Esophagus muscularis mucosa (tissue), 4 donors: Measurements from ENCODE around the gene SHISA4. TPM values are rescaled to one million over a fixed set of nuclear protein-coding genes. Genes with fewer than 3 reads are reported as not detected.

Experiments
- DNase-seq: peaks from one replicate; pipeline ENCODE4 v3.0.0-alpha.2; 2017; ENCODE audit errors: extremely low spot score
- H3K27ac ChIP-seq, 4 donors: fragments of 200-600 bp; sonication (generic); replicated peaks in 1 of 4; 1 replicate in 3 of 4; 2 replicates in 1 of 4; pipeline ENCODE4 v1.5.1; 2016 to 2019; ENCODE audit warnings: mild to moderate bottlenecking in 1 of 4
- H3K27me3 ChIP-seq, 4 donors: fragments of 200-600 bp; sonication (generic); one replicate each; pipeline versions ENCODE4 v1.5.1 to v1.6.0; 2016 to 2019
- H3K36me3 ChIP-seq, 4 donors: fragments of 200-600 bp; sonication (generic); one replicate each; pipeline ENCODE4 v1.5.1; 2016 to 2019
- H3K4me1 ChIP-seq, 4 donors: fragments of 200-600 bp; sonication (generic); one replicate each; pipeline ENCODE4 v1.5.1; 2016 to 2019
- H3K4me3 ChIP-seq, 4 donors: fragments of 200-600 bp; sonication (generic); 1 replicate in 2 of 4; 2 replicates in 2 of 4; pipeline ENCODE4 v1.5.1; 2016 to 2019; ENCODE audit warnings: mild to moderate bottlenecking in 4 of 4, moderate library complexity in 1 of 4
- H3K9me3 ChIP-seq, 4 donors: fragments of 200-600 bp; sonication (generic); 1 replicate in 3 of 4; 2 replicates in 1 of 4; pipeline ENCODE4 v1.5.1; 2016 to 2019
- EP300 ChIP-seq: sonication (generic); formaldehyde crosslinking; IDR thresholded peaks from one replicate; pipeline ENCODE4 v1.6.1; 2017; ENCODE audit warnings: antibody characterized with exemption
- POLR2A ChIP-seq: fragments of 450-650 bp; IDR thresholded peaks from one replicate; pipeline ENCODE4 v1.6.1; 2017; ENCODE audit warnings: antibody characterized with exemption, moderate library complexity, mild to moderate bottlenecking, low read depth
- POLR2AphosphoS5 ChIP-seq, 2 donors: sonication (generic); formaldehyde crosslinking; IDR thresholded peaks; one replicate each; pipeline ENCODE4 v1.6.1; 2017; ENCODE audit warnings: antibody characterized with exemption in 2 of 2
- WGBS: methylation state at CpG from one replicate; pipeline ENCODE4 v1.1.5; 2018; 5-methylcytosine and 5-hydroxymethylcytosine counted together
- intact Hi-C: fragments of 100-400 bp; cut with DNase I; formaldehyde crosslinking; loops from one replicate; pipeline ENCODE4 v1.15.1; 2023
- total RNA-seq, 4 donors: library from RNA; depleted of rRNA; stranded (reverse); fragments of >200 nt; gene quantifications; one replicate each; pipeline versions ENCODE4 v1.1.0 to v1.2.1, GENCODE V29; 2016
- TF ChIP-seq, protein P1 (sequence below), 3 experiments: fragments of 200-600 bp in 2 of 3; fragments of 450-650 bp in 1 of 3; sonication (generic) in 2 of 3; IDR thresholded peaks; one replicate each; pipeline ENCODE4 v1.5.1; 2017 to 2019; ENCODE audit warnings: antibody characterized with exemption in 3 of 3, mild to moderate bottlenecking in 2 of 3, moderate library complexity in 1 of 3

Gene SHISA4
- total RNA-seq, 4 donors from 2014 or later = 20.3 to 31.0 (median 28.5) TPM

DNA sequence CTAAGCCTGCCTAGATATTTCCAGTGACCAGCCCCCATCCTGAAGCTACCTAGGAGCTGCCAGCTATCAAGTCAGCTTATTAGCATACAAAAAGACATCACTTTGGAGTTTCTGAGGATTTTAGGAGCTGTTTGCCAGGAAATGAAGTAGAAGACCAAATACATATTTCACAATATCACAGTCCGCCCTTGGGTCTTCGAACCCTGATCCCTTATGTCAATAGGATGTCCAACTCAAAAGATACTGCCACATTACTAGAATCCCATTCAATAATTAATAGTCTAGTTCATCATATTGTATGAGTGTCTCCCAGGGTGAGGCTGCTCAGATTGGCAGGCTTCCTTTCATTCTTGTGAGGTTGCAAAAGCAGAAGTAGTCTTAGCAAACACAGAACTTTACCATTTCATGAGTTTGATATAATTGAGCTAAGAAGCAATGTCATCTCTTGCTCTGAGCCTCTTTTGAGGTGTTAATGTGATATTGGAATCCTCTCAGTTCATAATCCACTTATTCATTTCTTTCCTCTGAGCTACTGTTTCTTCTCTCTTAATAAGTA is 46.1 kb upstream of the SHISA4 start:
- H3K27ac ChIP-seq = no peak overlapping the region
- peaks cover 0 to 3% (median under 1%) of the 10 kb centered on the region in 4 donors for H3K36me3 ChIP-seq
- TF ChIP-seq POLR2AphosphoS5 (IDR thresholded peaks at IDR 0.05) (no peak), EP300 (no peak), POLR2A (no peak)
- TF ChIP-seq, protein P1, sequence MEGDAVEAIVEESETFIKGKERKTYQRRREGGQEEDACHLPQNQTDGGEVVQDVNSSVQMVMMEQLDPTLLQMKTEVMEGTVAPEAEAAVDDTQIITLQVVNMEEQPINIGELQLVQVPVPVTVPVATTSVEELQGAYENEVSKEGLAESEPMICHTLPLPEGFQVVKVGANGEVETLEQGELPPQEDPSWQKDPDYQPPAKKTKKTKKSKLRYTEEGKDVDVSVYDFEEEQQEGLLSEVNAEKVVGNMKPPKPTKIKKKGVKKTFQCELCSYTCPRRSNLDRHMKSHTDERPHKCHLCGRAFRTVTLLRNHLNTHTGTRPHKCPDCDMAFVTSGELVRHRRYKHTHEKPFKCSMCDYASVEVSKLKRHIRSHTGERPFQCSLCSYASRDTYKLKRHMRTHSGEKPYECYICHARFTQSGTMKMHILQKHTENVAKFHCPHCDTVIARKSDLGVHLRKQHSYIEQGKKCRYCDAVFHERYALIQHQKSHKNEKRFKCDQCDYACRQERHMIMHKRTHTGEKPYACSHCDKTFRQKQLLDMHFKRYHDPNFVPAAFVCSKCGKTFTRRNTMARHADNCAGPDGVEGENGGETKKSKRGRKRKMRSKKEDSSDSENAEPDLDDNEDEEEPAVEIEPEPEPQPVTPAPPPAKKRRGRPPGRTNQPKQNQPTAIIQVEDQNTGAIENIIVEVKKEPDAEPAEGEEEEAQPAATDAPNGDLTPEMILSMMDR (IDR thresholded peaks at IDR 0.05) = no peak
- 86% methylated on average over 2 of the region's 2 CpGs for WGBS
- no peaks in the 10 kb centered on the region for H3K9me3 ChIP-seq
- H3K4me3 ChIP-seq = no peak overlapping the region
- DNase-seq = no peak
- no peaks in the 10 kb centered on the region for H3K27me3 ChIP-seq
- intact Hi-C loops = no loop called here
- peaks cover 0 to 6% (median 3%) of the 10 kb centered on the region in 4 donors for H3K4me1 ChIP-seq

DNA sequence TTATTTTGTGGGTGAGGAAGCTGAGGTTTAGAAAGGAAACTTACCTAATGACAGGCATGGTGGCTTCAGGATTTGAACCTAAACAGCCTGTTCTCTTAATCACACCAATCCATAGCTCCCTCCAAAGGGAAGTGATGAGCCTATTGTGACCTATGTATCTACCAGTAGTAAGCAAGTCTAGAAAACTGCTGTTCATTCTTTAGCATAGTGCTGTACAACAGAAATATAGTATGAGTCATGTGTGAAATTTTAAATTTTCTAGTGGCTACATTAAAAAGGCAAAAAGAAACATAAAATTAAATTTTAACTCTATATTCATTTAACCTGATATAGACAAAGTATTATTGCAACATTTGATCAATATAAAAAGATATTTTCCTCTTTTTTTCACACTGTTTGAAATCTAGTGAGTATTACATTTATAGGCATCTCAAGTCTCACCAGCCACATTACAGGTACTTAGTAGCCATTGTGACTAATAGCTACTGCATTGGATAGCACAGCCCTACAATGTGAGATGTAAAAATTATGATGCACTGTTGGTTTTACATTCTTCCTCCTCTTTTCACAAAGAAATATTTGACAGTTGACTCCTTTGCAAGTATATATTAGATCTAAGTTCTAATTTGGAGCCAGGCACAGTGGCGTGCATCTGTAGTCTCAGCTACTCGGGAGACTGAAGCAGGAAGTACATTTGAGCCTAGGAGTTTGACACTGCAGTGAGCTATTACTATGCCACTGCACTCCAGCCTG is 43.2 kb upstream of the SHISA4 start:
- no peak for TF ChIP-seq EP300
- TF ChIP-seq POLR2A = no peak
- no peak for TF ChIP-seq POLR2AphosphoS5 (IDR thresholded peaks at IDR 0.05)
- TF ChIP-seq, protein P1 (IDR thresholded peaks at IDR 0.05) = no peak
- H3K27me3 ChIP-seq = no peaks in the 10 kb centered on the region
- no peak overlapping the region for H3K27ac ChIP-seq
- WGBS = 64% methylated on average over 2 of the region's 2 CpGs
- no peak overlapping the region for H3K4me3 ChIP-seq
- intact Hi-C loops = no loop called here
- peaks cover 14 to 22% (median 18%) of the 10 kb centered on the region in 4 donors for H3K4me1 ChIP-seq
- H3K36me3 ChIP-seq = peaks cover 0 to 16% (median 8%) of the 10 kb centered on the region in 4 donors
- H3K9me3 ChIP-seq = no peaks in the 10 kb centered on the region
- DNase-seq = no peak

GRCh38 chr1:201847150-201847549 is 41.5 kb upstream of the SHISA4 start:
- intact Hi-C loops = no loop called here
- no peak for DNase-seq
- peaks cover 0 to 29% (median 18%) of the 10 kb centered on the region in 4 donors for H3K36me3 ChIP-seq
- H3K27me3 ChIP-seq = no peaks in the 10 kb centered on the region
- no peak overlapping the region for H3K4me3 ChIP-seq
- TF ChIP-seq POLR2AphosphoS5 (IDR thresholded peaks at IDR 0.05) (no peak), POLR2A (no peak), EP300 (no peak)
- TF ChIP-seq, protein P1 (IDR thresholded peaks at IDR 0.05) = no peak
- peaks cover 20 to 27% (median 24%) of the 10 kb centered on the region in 4 donors for H3K4me1 ChIP-seq
- H3K9me3 ChIP-seq = no peaks in the 10 kb centered on the region
- 50% methylated on average over 1 of the region's 1 CpG for WGBS
- no peak overlapping the region for H3K27ac ChIP-seq

GRCh38 chr1:201848230-201848629 is 40.5 kb upstream of the SHISA4 start:
- intact Hi-C loops = no loop called here
- TF ChIP-seq EP300 (no peak), POLR2A (no peak), POLR2AphosphoS5 (IDR thresholded peaks at IDR 0.05) (no peak)
- TF ChIP-seq, protein P1 (IDR thresholded peaks at IDR 0.05) = no peak
- H3K27ac ChIP-seq = no peak overlapping the region
- WGBS = 96% methylated on average over 6 of the region's 6 CpGs
- no peak overlapping the region for H3K4me3 ChIP-seq
- H3K9me3 ChIP-seq = no peaks in the 10 kb centered on the region
- no peaks in the 10 kb centered on the region for H3K27me3 ChIP-seq
- no peak for DNase-seq
- H3K4me1 ChIP-seq = peaks cover 20 to 27% (median 24%) of the 10 kb centered on the region in 4 donors
- peaks cover 10 to 40% (median 29%) of the 10 kb centered on the region in 4 donors for H3K36me3 ChIP-seq
